NCI-H1436 treated with DMSO at 0.1 percent for 48 hours (cell line): ENCODE measurements around the gene CAPZA2.
"Not testable (repeated sequence)": the region's sequence is repeated elsewhere in the genome, so short reads cannot be mapped to it uniquely, and the experiment has no call there.

Experiments
- DNase-seq: peaks from one replicate; lab custom pipeline; 2025; lab: John Stamatoyannopoulos, UW

The CAPZA2 gene

GRCh38 chr7:116953906-116954838, 91.8 kb downstream of the CAPZA2 start:
- DNase-seq: no peak

- no peak for DNase-seq
Observed at GRCh38 chr7:116955340-116955739, 93.0 kb downstream of the CAPZA2 start.

- no peak for DNase-seq
Observed at GRCh38 chr7:116955801-116956476, 93.6 kb downstream of the CAPZA2 start.

GRCh38 chr7:116956477-116956804, 94.1 kb downstream of the CAPZA2 start:
- no peak for DNase-seq

- no peak for DNase-seq
Observed at GRCh38 chr7:116957874-116958273, 95.5 kb downstream of the CAPZA2 start.

GRCh38 chr7:116961966-116962673, 99.7 kb downstream of the CAPZA2 start:
- DNase-seq: not testable (repeated sequence)

GRCh38 chr7:116963234-116963633, 100.8 kb downstream of the CAPZA2 start:
- no peak for DNase-seq

- no peak for DNase-seq
Observed at GRCh38 chr7:116966601-116967000, 104.2 kb downstream of the CAPZA2 start.

- no peak for DNase-seq
Observed at GRCh38 chr7:116967254-116967922, 105.0 kb downstream of the CAPZA2 start.

GRCh38 chr7:116967983-116968382, 105.6 kb downstream of the CAPZA2 start:
- DNase-seq: no peak

- no peak for DNase-seq
Observed at GRCh38 chr7:116968631-116969030, 106.2 kb downstream of the CAPZA2 start.

GRCh38 chr7:116969371-116969902, 107.0 kb downstream of the CAPZA2 start:
- DNase-seq: no peak

GRCh38 chr7:116970238-116970910, 108.0 kb downstream of the CAPZA2 start:
- DNase-seq: no peak

GRCh38 chr7:116971153-116971552, 108.8 kb downstream of the CAPZA2 start:
- DNase-seq: not testable (repeated sequence)
